Stimulated activated CD8-positive, alpha-beta memory T cell treated with anti-CD3 and anti-CD28 coated beads, Interleukin-4, amount 100 ng/mL, for 1 hour (primary cell): ENCODE measurements around the gene TLN1.

ENCODE experiments used
- DNase-seq, 2 donors: peaks; one replicate each; pipeline ENCODE4 v3.0.0-alpha.2; 2020; ENCODE audit warnings: low read depth in 2 of 2, low spot score in 1 of 2

The TLN1 gene

DNA sequence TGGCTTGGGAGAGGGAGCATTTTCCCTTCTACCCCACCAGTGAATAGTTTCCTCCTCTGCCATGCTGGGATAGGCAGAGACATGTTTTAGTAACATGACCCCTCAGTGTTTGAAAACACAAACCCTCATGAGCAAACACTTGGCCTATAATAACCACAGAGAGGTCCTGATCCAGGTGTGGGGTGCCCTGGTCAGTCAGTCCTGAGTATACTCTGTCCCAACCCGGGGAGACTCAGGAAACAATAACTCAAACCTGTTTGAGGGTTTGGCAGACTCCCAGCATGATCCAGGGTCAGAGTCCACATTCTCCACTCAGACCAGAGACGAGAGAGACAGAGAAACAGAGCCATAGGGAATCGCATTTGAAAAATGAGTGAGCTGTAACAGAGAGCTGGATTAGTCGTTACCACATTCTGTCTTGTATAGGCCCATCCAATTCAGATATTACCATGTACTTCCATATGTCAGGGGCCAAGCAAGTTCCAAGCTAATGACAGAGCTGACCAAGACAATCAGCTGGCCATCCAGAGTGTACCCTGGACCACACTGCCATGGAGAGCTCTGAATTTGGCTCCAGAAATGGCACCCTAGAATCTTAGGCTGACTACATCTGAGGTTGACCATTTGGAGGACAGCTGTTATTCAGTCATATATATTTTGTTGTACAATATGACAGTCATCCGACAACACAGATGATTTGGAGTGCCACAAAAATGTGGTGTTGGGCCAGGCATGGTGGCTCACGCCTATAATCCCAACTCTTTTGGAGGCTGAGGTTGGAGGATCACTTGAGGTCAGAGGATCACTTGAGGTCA, 62.5 kb downstream of the TLN1 start:
- no peak for DNase-seq

DNA sequence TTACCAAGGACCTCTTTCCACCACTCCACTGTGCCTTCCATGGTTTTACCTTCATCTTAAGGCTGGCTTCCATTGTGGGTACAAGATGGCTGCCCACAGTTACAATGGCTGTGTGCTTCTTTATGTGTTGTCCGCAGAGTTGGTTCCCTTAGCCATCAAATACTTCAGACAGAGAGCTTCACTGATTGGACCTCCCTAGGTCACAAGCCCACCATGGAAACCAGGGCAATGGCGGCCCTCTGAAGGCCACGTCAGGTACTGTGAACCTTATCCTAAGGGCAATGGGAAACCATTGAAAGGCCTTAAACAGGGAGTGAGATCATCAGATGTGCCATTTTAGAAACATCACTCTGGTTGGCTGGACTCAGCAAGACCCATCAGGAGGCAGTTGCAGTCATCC, 64.1 kb downstream of the TLN1 start:
- no peak for DNase-seq

DNA sequence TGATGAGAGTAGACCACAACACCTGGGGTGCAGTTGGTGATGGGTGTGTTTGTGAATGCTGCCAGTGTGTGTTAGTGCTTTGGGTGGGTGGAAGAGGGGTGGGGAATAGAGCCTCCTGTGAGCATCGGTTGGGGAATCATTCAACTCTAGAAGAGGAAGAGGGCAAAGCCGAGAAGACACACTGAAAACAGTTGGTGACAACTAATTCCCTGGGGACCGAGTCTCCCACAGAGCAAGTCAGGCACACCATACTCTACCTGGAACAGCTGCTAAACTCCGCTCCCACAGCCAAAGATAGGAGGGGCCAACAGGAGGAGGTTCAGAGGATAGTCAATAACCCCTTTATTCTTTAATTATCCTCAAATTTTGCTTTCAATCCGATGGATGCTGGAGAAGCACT, 65.4 kb downstream of the TLN1 start:
- no peak for DNase-seq

DNA sequence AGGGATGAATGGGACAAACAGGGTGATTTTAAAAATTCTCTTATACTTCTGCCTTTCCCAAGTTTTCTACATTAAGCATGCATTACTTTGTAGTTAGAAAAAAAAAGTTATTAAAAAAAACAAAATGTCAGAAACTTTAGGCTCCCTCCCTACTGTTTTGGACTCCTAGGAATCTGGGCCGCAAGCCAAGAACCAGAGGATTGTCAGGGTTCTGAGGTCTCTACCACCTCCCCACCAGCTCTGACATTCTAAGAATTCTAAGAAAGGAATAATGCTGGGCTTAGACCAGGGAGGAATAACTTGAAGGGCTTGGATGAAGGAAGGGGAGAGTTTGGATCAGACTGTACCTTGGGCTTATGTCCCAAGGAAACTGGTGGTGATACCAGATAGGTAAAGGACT, 66.0 kb downstream of the TLN1 start:
- DNase-seq: no peak

DNA sequence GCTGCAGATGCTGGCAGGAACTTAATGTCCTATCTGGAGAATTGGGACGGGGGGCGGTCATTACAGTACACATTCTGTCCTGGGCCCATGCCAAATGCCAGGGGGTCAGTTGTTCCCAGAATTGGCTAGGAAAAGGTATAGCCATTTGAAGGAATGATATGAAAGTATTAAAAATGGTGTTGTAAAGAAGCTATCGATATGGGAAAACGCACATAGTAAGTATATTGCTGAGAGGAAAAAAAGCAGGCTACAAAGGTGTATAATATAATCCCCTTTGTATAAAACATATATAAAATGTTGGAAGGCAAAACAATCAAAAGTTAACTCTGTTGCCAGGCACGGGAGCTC, 66.5 kb downstream of the TLN1 start:
- no peak for DNase-seq

DNA sequence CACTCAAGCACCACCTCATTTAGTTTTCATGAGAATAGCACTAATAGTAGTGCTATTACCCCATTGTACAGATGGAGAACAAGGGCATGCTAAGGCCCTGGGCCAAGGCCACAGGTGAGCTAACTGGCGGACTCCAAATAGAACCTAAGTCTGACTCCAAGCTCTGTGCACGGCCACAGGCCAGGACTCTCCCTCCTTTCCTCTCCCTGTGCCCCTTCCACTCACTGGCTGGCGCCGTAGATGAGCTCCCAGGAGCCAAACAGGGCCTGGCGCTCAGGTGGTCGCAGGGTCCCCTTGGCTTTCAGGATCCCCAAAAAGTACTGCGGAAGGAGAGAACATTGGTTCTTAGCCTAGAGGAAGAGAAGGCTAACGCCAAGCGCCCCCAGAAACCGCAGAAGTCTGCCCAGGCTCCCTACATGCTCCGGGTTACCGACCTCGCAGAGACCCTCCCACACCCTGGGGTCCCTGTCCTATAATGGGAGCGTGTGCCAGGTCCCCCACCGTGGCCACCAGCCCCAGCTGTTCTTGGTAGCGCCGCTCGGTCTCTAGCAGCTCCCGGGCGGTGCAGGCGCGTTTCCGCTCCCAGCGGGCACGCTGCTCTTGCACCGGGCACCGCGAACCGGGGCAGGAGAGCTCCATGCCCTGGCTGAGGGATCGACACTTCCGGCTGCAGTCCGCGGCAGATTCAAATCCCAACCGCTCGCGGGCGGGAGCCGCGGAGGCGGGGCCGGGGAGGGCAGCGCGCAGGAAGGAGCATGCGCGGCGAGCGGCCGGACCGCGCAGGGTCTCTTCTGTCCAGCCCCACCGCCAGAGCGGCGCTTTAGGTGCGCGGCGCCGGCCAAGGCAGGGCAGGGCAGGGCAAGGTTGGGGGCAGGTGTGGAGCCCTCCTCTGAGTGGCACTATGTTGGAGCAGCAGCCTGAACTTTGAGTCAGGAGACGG, 67.2 kb downstream of the TLN1 start, which contains the start of gene ARHGEF39:
Gene ARHGEF39, minus strand, starts transcription at position 665 of the 940 bp plus-strand sequence. Its CDS starts 26 bp downstream, at position 639.
- peak in 1 of 2 donors; percentile 36 for DNase-seq

DNA sequence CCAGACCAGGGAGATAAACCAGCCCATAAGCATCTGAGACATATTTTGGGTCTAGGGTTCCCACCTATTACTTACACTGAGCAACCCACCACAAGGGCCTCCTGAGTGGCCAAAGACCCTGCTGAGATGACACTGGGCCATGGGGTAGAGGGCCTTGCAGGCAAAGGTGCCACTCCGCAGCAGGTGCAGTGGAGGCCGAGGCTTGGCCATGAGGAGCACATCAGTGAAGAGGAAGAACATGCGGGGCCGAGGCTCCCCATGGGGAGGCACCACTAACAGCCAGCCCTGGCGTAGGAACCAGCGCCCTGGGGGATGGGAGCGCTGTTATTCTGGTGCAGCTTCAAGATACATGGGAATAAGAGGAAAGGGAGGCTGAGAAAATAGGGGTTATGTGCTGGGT, 69.6 kb downstream of the TLN1 start:
- no peak for DNase-seq

DNA sequence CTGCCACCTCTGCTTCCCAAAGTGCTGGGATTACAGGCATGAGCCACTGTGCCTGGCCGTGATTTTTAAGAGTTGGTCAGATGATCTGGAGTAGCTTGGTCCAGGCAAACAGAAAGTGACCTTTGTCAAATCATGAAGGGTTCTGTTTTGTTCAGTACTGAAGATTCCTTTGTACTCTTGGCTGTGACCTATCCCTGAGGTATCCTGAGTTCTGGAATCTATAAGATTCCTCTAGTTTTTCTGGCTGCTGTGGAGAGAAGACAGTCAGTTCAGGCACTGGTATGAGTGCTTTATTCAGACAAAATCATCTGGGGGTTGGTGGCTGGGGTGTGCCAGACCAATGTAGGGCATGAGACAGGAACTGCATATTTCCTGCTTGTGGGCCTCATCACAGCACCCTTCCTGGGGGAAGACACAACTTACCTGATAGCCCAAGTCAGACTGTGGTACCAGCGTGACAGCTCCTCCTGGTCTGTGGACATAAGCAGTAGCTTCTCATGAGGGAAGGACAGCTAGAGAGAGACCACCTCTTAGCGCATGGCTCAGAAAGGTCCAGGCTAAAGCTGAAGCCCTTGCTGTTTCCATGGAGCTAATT, 70.1 kb downstream of the TLN1 start:
- no peak for DNase-seq

DNA sequence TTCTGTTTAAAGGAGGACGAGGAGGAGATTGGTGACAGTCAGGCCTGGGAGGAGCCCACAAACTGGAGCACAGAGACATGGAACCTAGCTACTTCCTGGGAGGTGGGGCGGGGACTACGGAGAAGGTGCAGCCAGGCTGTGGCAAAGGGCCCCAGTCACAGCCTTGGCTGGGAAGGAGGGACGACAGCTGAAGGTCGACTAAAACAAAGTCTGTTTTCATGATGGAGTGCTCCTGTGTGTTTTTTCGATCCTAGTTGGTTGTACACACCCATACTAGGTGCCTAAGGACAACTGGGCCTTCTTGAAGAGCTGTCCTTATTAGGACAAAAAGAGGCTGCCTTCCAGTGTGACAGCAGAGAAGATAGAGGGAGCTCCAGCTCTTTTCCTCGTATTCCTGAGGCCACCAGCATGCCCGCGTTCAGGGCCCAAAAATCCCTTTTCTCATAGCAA, 71.0 kb downstream of the TLN1 start:
- no peak for DNase-seq

DNA sequence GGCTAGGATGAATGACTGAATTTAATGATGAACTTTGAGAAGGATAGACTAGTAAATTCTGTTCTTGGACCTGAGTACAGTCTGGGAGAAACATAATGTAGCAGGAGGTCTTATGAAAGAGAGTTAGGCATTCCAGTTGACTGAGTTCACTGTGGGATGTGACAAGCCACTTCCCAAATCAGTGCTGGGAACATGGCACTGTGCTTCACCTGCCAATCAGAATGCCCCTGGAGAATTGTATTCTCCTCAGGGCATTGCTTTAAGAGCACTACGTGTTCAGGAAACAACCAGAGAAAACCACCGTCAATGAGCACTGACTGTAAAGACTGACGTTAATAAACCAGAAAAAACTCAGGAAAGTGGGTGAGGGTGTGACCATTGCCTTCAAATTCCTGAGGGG, 72.7 kb downstream of the TLN1 start:
- DNase-seq: no peak

DNA sequence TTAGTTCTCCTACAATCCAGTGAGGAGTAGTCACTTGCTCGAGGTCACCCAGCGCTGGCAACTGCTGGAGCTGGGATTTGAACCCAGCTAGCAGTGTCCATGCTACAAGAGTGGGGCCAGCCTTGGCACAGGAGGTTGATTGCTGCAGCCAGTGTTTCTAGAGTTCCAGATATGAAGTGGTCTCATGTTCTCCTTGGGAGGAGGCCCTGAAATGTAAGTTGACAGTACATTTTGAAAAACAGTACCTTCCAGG, 73.1 kb downstream of the TLN1 start:
- DNase-seq: no peak

DNA sequence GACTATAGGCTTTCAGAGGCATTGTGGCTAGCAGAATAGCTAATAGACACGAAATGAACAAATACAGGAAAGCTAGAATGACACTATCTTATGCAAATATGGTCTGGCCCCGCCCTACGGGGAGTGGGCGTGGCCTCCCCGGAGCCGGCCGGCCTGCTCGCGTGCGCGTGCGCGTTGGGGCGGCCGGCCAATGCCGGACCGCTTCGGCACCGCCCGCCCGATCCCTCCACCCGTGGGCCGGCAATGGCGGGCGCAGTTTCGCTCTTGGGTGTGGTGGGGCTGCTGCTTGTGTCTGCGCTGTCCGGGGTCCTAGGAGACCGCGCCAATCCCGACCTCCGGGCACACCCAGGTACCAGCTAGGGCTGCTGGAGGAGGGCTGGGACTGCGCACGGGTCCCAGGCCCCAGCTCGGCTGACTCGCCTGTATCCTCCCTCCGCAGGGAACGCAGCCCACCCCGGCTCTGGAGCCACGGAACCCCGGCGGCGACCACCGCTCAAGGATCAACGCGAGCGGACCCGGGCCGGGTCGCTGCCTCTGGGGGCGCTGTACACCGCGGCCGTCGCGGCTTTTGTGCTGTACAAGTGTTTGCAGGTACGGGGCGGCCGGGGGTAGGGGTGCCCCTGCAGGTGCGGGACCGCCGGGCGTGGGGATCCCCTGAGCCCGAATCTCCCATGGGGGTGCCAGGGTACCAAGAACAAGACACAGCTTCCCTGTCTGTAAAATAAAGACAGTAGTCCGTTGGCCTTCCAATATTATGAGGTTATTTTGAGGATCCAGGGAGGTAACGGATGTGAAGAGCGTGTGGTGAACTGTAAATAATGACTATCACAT, 73.6 kb downstream of the TLN1 start, which contains the start of gene CCDC107:
Gene CCDC107, plus strand, starts transcription at position 156 of the 831 bp plus-strand sequence. Its CDS starts 88 bp downstream, at position 244.
- peak; percentile 67 to 69 for DNase-seq

DNA sequence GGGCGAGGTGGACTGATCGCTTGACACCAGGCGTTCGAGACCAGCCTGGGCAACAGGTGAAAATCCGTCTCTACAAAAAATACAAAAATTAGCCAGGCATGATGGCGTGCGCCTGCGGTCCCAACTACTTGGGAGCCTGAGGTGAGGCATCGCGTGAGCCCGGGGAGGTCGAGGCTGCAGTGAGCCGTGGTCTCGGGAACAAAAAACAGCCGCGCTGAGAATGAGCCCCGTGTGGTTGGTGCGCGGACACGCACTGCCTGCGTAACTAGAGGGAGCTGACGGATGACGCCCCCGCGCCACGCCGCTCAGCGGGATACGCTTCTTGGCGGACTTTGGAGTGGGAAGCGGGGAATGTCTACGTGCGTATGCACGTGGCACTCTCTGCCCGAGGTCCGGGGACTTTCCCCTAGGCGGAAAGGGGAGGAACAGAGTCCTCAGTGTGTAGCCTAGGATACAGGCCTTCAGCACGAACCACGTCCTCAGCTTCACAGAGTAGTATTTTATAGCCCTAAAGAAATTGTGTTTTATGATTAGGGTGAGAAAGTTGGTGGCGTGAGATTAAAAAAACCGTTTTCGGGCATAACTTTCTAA, 74.4 kb downstream of the TLN1 start, which contains the start of gene RMRP:
Gene RMRP, minus strand, starts transcription at position 474 of the 591 bp plus-strand sequence.
- peak; percentile 48 to 77 for DNase-seq

DNA sequence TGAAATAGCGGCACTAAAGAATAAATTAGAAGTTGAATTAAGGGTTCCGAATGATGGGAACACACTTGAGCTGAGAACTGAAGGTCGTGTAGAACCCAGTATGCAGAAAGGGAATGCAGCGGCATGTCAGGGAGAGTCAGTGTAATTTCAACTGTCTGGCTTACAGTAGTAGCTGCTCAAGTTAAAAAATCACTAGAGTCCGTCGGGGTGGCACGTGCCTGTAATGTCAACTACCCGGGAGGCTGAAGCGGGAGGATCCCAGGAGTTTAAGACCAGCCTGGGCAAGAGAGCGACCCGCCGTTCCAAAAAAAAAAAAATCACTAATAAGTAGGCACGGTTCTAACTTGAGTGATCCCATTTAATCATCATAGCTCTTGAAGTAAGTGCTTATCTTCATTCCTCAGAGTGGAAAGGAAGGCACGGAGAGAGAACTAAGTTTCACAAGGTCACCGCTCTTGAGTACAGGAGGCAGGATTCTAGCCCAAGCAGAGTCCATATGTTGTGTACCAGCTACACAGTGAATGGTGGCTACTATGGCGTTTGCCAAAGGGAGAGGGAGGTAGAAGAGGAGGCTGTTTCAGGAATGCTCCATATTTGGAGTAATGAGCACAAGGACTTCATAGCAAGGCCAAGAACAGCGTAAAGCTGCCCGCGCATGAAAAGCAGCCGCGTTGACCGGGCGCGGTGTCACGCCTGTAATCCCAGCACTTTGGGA, 75.0 kb downstream of the TLN1 start:
- no peak for DNase-seq

DNA sequence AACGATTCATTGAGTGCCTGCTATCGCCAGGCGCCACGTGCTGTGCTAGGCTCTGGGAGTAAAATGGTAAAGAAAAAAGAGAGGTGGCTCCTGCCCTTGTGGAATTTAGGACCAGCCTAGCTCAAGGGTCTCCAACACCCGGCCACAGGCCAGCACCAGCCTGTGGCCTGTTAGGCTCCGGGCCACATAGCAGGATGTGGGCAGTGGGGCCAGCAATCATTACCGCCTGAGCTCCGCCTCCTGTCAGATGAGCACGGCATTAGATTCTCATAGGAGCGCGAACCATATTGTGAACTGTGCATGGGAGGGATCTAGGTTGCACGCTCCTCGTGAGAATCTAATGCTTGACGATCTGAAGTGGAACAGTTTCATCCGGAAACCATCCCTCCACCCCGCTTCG, 75.6 kb downstream of the TLN1 start:
- DNase-seq: no peak

DNA sequence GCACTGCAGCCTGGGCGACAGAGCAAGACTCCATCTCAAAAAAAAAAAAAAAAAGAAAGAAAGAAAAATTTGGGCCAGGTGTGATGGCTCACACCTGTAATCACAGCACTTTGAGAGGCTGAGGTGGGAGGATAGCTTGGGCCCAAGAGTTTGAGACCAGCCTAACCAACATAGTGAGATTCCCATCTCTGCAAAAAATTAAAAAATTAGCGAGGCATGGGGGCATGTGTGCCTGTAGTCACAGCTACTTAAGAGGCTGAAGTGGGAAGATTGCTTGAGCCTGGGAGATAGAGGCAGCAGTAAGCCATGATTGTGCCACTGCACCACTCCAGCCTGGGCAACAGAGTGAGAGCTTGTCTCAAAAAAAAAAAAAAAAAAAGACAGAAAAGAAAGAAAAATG, 78.4 kb downstream of the TLN1 start:
- DNase-seq: no peak

DNA sequence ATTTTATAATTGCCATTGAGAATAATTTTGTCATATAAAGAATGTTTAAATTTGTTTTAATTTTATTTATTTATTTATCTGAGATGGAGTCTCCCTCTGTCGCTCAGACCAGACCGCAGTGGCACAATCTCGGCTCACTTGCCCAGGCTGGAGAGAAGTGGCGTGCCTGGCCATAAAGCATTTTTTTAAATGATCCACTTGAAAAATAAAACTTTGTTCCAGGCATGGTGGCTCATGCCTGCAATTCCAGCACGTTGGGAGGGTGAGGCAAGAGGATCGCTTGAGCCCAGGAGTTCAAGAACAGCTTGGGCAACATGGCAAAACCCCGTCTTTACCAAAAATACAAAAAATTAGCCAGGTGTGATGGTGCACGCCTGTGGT, 79.2 kb downstream of the TLN1 start:
- DNase-seq: no peak

DNA sequence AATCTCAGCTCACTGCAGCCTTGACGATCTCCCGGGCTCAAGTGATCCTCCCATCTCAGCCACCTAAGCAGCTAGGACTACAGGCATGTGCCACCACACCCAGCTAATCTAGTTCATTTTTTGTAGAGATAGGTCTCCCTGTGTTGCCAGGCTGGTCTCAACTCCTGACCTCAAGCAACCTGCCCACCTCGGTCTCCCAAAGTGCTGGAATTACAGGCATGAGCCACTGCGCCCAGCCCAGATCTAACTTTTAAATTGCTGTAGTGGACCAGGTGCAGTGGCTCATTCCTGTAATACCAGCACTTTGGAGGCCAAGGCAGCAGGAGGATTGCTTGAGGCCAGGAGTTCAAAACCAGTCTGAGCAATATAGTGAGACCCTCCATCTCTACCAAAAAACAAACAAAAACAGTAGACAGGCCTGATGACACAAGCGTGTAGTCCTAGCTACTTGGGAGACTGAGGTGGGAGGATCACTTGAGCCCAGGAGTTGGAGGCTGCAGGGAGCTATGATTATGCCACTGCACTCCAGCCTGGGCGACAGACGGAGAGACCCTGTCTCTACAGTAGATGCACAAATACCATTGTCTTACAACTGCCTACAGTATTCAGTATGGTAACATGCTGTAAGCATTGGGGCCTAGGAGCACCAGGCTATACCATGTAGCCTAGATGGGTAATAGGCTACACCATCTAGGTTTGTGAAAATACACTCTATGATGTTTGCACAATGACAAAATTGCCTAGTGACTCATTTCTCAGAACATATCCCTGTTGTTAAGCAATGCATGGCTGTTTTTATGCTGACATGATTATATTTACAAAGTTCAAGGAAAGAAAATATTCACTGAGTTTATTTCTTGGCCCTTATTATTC, 79.8 kb downstream of the TLN1 start:
- no peak for DNase-seq
